B cell (primary cell): Measurements from ENCODE around the gene TCF7L1. TPM values are rescaled to one million over a fixed set of nuclear protein-coding genes. Genes with fewer than 3 reads are reported as not detected.

Experiments
- ATAC-seq: fragments of 200-7000 bp; cut with Tn5 transposase; one replicate; pipeline ENCODE4 v1.10.0; 2021; ENCODE audit warnings: low read depth, mild to moderate bottlenecking, moderate number of reproducible peaks, moderate library complexity
- CTCF ChIA-PET: fragments of 350-600 bp; sonication (Branson Sonifier 250); formaldehyde crosslinking; loops from one replicate; lab custom pipeline; 2021; ENCODE audit warnings: antibody characterized with exemption, inconsistent platforms; lab: Charles Lee
- POLR2A ChIA-PET: fragments of 350-600 bp; sonication (Branson Sonifier 250); formaldehyde crosslinking; loops from one replicate; lab custom pipeline; 2021; ENCODE audit warnings: antibody characterized with exemption; lab: Charles Lee
- DNase-seq: peaks from one replicate; pipeline ENCODE4 v3.0.0; 2013
- H2AFZ ChIP-seq: 2 replicates; pipeline ENCODE4 v1.6.1; 2012; ENCODE audit warnings: mild to moderate bottlenecking, low read depth, low read length; ENCODE audit not compliant: insufficient read depth, poor library complexity, severe bottlenecking
- H3K27ac ChIP-seq, 2 donors: 1 replicate in 1 of 2; 2 replicates in 1 of 2; pipeline ENCODE4 v1.5.1; 2012 to 2013; ENCODE audit warnings: low read length in 2 of 2, mild to moderate bottlenecking in 2 of 2, moderate library complexity in 1 of 2
- H3K27me3 ChIP-seq, 4 experiments: fragments of 200-600 bp in 1 of 4; sonication (generic) in 1 of 4; replicated peaks in 1 of 4; 1 replicate in 2 of 4; 2 replicates in 2 of 4; pipeline versions ENCODE4 v1.6.1 to v1.7.0; 2013 to 2016; ENCODE audit warnings: low read length in 3 of 4, mild to moderate bottlenecking in 2 of 4, mixed read lengths in 1 of 4, moderate library complexity in 1 of 4; ENCODE audit not compliant: insufficient read depth in 4 of 4, control insufficient read depth in 3 of 4; ENCODE audit errors: control extremely low read depth in 1 of 4
- H3K36me3 ChIP-seq, 2 experiments: replicated peaks in 1 of 2; 1 replicate in 1 of 2; 2 replicates in 1 of 2; pipeline versions ENCODE4 v1.6.1 to v1.7.1; 2013; ENCODE audit warnings: low read length in 1 of 2; ENCODE audit not compliant: insufficient read depth in 2 of 2, control insufficient read depth in 1 of 2; ENCODE audit errors: control extremely low read depth in 1 of 2, extremely low read depth in 1 of 2
- H3K4me1 ChIP-seq, 2 donors: fragments of 200-600 bp in 1 of 2; sonication (generic) in 1 of 2; 1 replicate in 1 of 2; 2 replicates in 1 of 2; pipeline versions ENCODE4 v1.5.1 to v1.6.1; 2013 to 2017; ENCODE audit warnings: low read length in 2 of 2; ENCODE audit not compliant: control insufficient read depth in 2 of 2, insufficient read depth in 2 of 2
- H3K4me2 ChIP-seq: replicated peaks from 2 replicates; pipeline ENCODE3; 2012; ENCODE audit warnings: mild to moderate bottlenecking, low read depth, low read length; ENCODE audit not compliant: poor library complexity, severe bottlenecking
- H3K4me3 ChIP-seq, 5 experiments: fragments of 200-600 bp in 1 of 5; sonication (generic) in 1 of 5; 1 replicate in 3 of 5; 2 replicates in 2 of 5; pipeline versions ENCODE4 v1.5.1 to v1.7.0; 2011 to 2016; ENCODE audit warnings: low read length in 4 of 5, mild to moderate bottlenecking in 4 of 5, low read depth in 2 of 5, control low read depth in 1 of 5, moderate library complexity in 1 of 5; ENCODE audit not compliant: insufficient read depth in 1 of 5; ENCODE audit errors: control extremely low read depth in 1 of 5, extremely low read depth in 1 of 5
- H3K79me2 ChIP-seq: fragments of 200-600 bp; sonication (generic); one replicate; pipeline ENCODE4 v1.6.0; 2016; ENCODE audit warnings: low read length; ENCODE audit not compliant: control insufficient read depth, insufficient read depth
- H3K9ac ChIP-seq: fragments of 200-600 bp; sonication (generic); 2 replicates; pipeline ENCODE4 v1.6.1; 2017; ENCODE audit warnings: mild to moderate bottlenecking, low read length, moderate library complexity
- H3K9me3 ChIP-seq, 3 donors: one replicate each; pipeline versions ENCODE4 v1.6.1 to v1.7.1; 2013; ENCODE audit warnings: low read length in 2 of 3; ENCODE audit not compliant: control insufficient read depth in 2 of 3, insufficient read depth in 1 of 3; ENCODE audit errors: control extremely low read depth in 1 of 3
- H4K20me1 ChIP-seq: 2 replicates; pipeline ENCODE4 v1.6.0; 2012; ENCODE audit warnings: mild to moderate bottlenecking, low read length; ENCODE audit not compliant: insufficient read depth, control insufficient read depth, poor library complexity, severe bottlenecking
- H3K27ac Mint-ChIP-seq: one replicate; pipeline ENCODE4 v1.8.0; 2021; ENCODE audit warnings: mixed read lengths
- H3K27me3 Mint-ChIP-seq: one replicate; pipeline ENCODE4 v1.8.0; 2021; ENCODE audit warnings: mixed read lengths
- H3K4me1 Mint-ChIP-seq: one replicate; pipeline ENCODE4 v1.8.0; 2021; ENCODE audit warnings: mixed read lengths
- H3K4me3 Mint-ChIP-seq: one replicate; pipeline ENCODE4 v1.8.0; 2021; ENCODE audit warnings: mixed read lengths
- H3K9me3 Mint-ChIP-seq: one replicate; pipeline ENCODE4 v1.8.0; 2022; ENCODE audit warnings: mixed read lengths; ENCODE audit not compliant: insufficient read depth
- EZH2 ChIP-seq: IDR thresholded peaks from 2 replicates; pipeline ENCODE4 v1.6.1; 2012; ENCODE audit warnings: borderline replicate concordance, low read depth, mild to moderate bottlenecking, moderate library complexity, low read length; ENCODE audit not compliant: insufficient read depth, poor library complexity, severe bottlenecking
- WGBS: methylation state at CpG from one replicate; pipeline ENCODE4 v1.1.5; 2013; ENCODE audit warnings: missing lambda C conversion rate; ENCODE audit not compliant: insufficient coverage; 5-methylcytosine and 5-hydroxymethylcytosine counted together
- intact Hi-C: fragments of 100-400 bp; cut with micrococcal nuclease; formaldehyde crosslinking; loops from one replicate; pipeline ENCODE4 v1.10.0; 2022
- polyA plus RNA-seq: library from polyadenylated mRNA; depleted of rRNA; stranded (reverse); fragments of >200 nt; gene quantifications from 2 replicates; pipeline ENCODE4 v1.2.3, GENCODE V29; 2012
- total RNA-seq, 2 donors: library from RNA; stranded (reverse); fragments of 120-200 nt in 1 of 2; gene quantifications; 1 replicate in 1 of 2; 2 replicates in 1 of 2; pipeline versions ENCODE4 v1.2.3 to v1.2.4, GENCODE V29; 2013 to 2022
- TF ChIP-seq, protein P1 (sequence below): fragments of 200-600 bp; IDR thresholded peaks from one replicate; pipeline ENCODE4 v1.8.0; 2022; ENCODE audit warnings: antibody characterized with exemption, mild to moderate bottlenecking

TCF7L1 gene
- total and polyA plus RNA-seq, 2 donors (not counting 1 experiment from before 2014, with no cell fraction given): 0.67 to 0.81 TPM

DNA sequence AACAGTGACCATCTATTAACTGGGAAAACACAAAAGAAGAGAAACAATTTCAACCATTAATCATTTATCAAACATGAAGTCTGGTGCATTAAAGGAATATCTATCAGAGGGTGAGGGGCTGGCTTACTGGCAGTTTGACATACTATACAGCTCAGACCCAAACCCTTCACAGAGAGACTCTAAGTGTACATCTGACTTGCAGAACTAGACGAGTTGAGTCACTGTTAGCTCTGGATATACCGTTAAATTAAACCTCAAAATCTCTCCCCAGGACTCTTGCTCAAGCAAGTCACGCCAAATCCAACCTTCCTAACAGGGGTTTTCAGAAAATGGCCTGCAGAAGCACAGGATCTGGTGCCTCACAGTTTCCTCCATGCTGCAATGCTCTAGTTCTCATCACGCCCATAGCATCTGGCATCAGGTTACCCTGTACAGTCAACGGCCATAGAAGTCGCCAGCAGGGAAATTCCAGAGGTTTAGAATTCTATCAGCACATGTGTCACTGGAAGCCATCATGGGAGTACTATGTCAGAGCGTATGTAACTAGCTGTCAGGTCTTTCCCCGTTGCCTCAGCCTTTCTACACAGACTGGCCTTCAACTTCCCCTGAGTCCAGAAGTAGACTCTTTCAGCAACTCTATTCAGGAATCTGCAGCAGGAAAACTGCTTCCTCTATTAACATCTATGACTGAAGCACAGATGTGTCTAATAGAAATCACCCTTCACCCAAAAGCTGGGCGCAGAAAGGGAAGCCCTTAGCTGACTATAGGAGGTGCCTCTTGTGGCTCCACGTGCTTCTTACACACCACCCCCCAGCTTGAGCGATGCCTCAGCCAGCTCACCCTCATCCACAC, 185.3 kb downstream of the TCF7L1 start:
- ChIA-PET POLR2A (interaction anchor here (0.5 to 1.0 kb wide), 2 partner anchors 9 to 10 kb away, joined by 4 read pairs; partner anchors contain the start of gene TGOLN2), CTCF (interaction anchor here (0.9 to 2.3 kb wide), 4 partner anchors 18 to 241 kb away, joined by 3 to 5 read pairs (median 4); no protein-coding TSS in a partner anchor)
- no peak overlapping the region for H3K9ac ChIP-seq
- Mint-ChIP-seq H3K27me3 (no peaks in the 10 kb centered on the region), H3K27ac (no peak overlapping the region), H3K4me1 (peaks cover 50% of the 10 kb centered on the region), H3K4me3 (no peak overlapping the region), H3K9me3 (no peaks in the 10 kb centered on the region)
- H3K4me3 ChIP-seq: no peak overlapping the region
- intact Hi-C loops: no loop called here
- H3K4me2 ChIP-seq: no peak overlapping the region
- no peaks in the 10 kb centered on the region for H3K9me3 ChIP-seq
- H4K20me1 ChIP-seq: peaks cover 61% of the 10 kb centered on the region
- peaks cover 1 to 79% of the 10 kb centered on the region in 2 experiments for H3K36me3 ChIP-seq
- TF ChIP-seq, protein P1, sequence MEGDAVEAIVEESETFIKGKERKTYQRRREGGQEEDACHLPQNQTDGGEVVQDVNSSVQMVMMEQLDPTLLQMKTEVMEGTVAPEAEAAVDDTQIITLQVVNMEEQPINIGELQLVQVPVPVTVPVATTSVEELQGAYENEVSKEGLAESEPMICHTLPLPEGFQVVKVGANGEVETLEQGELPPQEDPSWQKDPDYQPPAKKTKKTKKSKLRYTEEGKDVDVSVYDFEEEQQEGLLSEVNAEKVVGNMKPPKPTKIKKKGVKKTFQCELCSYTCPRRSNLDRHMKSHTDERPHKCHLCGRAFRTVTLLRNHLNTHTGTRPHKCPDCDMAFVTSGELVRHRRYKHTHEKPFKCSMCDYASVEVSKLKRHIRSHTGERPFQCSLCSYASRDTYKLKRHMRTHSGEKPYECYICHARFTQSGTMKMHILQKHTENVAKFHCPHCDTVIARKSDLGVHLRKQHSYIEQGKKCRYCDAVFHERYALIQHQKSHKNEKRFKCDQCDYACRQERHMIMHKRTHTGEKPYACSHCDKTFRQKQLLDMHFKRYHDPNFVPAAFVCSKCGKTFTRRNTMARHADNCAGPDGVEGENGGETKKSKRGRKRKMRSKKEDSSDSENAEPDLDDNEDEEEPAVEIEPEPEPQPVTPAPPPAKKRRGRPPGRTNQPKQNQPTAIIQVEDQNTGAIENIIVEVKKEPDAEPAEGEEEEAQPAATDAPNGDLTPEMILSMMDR: no peak
- TF ChIP-seq EZH2: no peak
- no peak overlapping the region for H3K27ac ChIP-seq
- whole genome bisulfite sequencing: 80% methylated on average over 10 of the region's 11 CpGs
- no peak for ATAC-seq
- H3K4me1 ChIP-seq: peaks cover 9 to 23% of the 10 kb centered on the region in 2 donors
- H2AFZ ChIP-seq: no peak overlapping the region
- DNase-seq: no peak
- H3K79me2 ChIP-seq: peaks cover 53% of the 10 kb centered on the region
- H3K27me3 ChIP-seq: no peaks in the 10 kb centered on the region

DNA sequence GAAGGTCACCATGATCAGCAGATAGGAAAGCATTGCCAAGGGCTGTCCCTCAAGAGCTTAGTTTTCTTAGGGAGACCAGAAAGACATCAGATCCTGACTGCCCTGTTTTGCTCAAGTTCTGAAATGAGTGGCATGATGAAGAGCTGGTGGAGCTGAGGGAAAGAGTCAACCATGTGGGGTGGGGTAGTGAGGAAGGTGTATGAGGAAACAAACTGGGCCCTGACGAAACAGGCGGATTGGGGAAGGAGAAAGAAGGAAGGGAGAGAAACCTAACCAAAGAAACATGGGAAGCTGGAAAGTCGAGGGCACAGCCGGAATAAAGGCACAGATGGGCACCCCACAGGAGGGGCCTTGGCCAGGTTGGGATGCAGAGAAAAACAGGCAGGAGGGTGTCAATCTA, 186.6 kb downstream of the TCF7L1 start:
- Histone ChIP-seq H3K79me2 (peaks cover 66% of the 10 kb centered on the region), H4K20me1 (peaks cover 71% of the 10 kb centered on the region), H3K4me2 (no peak overlapping the region), H3K4me1 (peaks cover 18 to 34% of the 10 kb centered on the region in 2 donors), H3K36me3 (peaks cover 1 to 80% of the 10 kb centered on the region in 2 experiments), H3K27ac (peak overlapping the region in 1 of 2 donors; percentile 3), H3K27me3 (no peaks in the 10 kb centered on the region), H3K4me3 (no peak overlapping the region), H2AFZ (no peak overlapping the region), H3K9ac (no peak overlapping the region), H3K9me3 (no peaks in the 10 kb centered on the region)
- DNase-seq: no peak
- CTCF ChIA-PET: interaction anchor here (1.1 kb wide), 1 partner anchor 19 kb away, joined by 4 read pairs; no protein-coding TSS in a partner anchor
- Mint-ChIP-seq H3K9me3 (no peaks in the 10 kb centered on the region), H3K4me3 (no peak overlapping the region), H3K27ac (no peak overlapping the region), H3K4me1 (peaks cover 63% of the 10 kb centered on the region), H3K27me3 (no peaks in the 10 kb centered on the region)
- TF ChIP-seq, protein P1: no peak
- TF ChIP-seq EZH2: no peak
- intact Hi-C loops: no loop called here
- ATAC-seq: no peak
- WGBS: 94% methylated on average over 4 of the region's 4 CpGs
- POLR2A ChIA-PET: no interaction called here
